Kidney glomerular epithelial cell (primary cell): Measurements from ENCODE around the gene NOX5.
"Not testable (repeated sequence)": the region's sequence is repeated elsewhere in the genome, so short reads cannot be mapped to it uniquely, and the experiment has no call there.

ENCODE experiments used
- DNase-seq: peaks from one replicate; lab custom pipeline; 2025; lab: John Stamatoyannopoulos, UW

The NOX5 gene

DNA sequence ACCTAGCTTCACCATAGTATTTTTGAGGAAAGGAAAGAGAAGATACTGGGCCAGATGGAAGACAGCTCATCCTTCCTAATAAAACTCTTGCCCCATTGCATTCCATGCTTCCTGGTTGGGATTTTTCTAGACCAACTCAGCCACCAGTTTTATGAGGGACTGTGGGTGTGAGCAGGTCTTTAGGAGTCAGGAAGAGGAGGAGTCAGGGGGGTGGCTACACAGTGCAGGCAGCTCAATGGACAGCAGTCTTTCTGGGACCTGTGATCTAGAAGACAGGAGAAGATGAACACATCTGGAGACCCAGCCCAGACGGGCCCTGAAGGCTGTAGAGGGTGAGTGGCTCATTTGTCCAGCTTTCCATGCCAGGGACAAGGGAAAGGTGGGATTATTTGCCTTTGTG is at the start of gene NOX5:
TSS of gene NOX5 (plus strand) at position 242 of the 400 bp plus-strand sequence. CDS start at position 283, 41 bp downstream.
- DNase-seq, result no peak

GRCh38 chr15:68966996-68967395 is 47.5 kb upstream of the NOX5 start:
- no peak for DNase-seq

DNA sequence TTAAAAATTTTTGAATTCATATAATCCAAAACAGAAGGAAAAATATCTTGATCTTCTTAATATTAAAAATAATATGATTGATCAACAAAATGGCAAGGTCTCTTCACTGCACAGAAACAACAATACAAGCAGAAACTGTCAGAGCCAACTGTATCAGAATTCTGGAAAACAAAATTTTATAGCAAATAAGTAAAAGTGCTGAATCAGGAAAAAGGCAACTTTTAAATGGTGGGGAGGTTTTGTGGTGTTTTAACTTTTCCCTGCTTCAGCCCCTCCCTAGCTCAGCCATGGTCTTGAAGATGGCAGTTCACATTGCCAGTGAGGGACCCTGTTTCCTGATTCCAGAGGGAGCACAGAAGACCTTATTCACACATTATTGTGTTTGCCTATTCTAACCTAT is 46.5 kb upstream of the NOX5 start:
- DNase-seq, result no peak

GRCh38 chr15:68969298-68969697 is 45.2 kb upstream of the NOX5 start:
- no peak for DNase-seq

DNA sequence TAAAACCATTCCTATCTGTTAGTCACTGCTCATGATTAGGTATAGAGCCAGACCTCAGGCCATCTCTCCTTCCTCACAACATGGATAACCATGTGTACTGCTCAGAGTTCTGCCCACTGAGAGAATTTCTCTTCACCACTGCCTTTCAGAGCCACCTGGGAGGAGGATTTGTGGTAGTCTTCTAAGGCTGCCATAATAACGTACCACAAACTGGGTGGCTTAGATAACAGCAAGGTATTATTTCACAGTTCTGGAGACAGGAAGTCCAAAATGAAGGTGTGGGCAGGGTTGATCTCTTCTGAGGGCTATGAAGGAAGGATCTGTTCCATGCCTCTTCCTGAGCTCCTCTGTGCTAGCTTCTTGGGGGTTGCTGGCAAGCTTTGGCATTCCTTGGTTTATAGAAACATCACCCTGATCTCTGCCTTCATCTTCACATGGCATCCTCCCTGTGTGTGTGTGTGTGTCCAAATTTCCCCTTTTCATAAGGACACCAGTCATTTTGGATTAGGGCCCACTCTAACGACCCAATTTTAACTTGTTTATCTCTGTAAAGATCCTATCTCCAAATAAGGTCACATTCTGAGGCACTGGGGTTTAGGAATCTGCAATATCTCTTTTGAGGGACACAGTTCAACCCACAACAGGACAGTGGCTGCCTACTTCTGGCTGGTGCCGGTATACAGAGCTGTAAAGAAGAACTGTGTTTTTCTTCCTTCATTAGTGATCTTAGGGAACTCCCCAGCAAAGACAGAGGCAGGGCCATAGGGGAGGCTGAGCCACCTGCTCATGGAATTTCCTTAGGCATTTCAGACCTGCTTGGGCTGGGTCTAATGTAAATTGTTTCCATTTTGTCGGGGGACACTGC is 42.1 kb upstream of the NOX5 start:
- no peak for DNase-seq

GRCh38 chr15:68975651-68976160 is 38.8 kb upstream of the NOX5 start:
- not testable (repeated sequence) for DNase-seq

GRCh38 chr15:68977426-68977825 is 37.1 kb upstream of the NOX5 start:
- not testable (repeated sequence) for DNase-seq

GRCh38 chr15:68979006-68979405 is 35.5 kb upstream of the NOX5 start:
- DNase-seq, result no peak

DNA sequence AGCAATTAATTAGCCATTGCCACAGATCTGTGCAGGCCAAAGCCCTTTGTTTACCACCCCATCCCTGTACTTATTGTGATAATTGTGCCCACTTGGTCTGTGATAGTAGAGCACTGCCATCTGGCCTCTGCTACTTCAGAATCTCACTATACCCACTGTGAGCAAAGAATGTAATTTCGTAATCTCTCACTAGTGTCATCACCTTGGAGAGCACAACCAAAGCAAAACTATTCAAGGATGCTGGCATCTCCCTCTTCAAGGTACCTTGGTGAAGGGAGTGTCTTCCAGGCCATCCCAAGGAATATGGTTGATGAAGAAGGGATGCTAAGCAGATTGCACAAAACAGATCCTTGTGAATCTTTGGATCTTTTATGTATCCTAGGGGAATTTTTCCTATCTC is 34.7 kb upstream of the NOX5 start:
- no peak for DNase-seq

GRCh38 chr15:68980786-68981185 is 33.7 kb upstream of the NOX5 start:
- DNase-seq, result no peak

DNA sequence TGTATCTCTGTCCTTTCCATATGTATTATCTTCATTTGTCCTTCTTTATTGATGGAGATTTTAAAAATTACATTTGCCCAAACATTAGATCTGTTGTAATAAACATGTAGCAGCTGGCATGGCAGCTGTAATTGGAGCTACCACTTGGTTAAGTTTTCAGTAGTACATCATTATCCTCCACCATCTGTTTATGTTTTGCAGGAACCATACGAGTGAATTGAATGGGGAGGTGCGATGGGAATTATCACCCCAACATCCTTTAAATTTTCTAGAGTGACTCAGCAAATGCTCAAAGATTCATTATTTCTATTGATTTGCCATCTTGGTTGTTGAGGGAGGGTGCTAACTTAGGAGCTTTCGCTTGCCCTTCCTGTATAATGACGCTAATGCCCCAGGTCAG is 32.6 kb upstream of the NOX5 start:
- DNase-seq, result no peak

DNA sequence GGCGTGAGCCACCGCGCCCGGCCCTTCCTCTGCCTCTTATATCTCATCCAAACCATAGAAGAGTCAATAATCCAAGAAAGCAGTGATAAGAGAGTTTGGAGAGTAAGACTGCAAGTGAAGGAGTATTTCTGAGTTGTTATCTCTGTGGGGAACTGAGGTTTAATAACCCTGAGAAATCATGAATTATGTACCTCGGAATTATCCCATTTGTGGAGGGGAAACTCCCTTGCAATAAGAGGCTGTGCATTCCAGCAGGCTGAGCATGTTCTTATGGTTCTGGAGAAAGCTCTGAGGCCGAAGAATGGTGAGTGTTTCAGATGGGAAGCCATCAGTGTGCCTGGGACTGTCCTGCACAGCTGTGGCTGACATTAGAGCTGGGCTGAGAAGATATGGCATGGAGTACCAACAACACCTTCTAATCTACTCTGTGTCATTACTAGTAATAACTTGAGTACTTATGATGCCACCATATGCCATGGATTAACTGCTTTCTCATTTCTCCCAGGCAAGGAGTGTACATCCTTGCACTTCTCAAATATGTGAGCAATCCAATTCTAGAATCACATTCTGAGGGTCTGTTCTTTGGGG is 31.4 kb upstream of the NOX5 start:
- no peak for DNase-seq

GRCh38 chr15:68983961-68984481 is 30.5 kb upstream of the NOX5 start:
- DNase-seq, result peak; percentile 84

GRCh38 chr15:68984586-68984985 is 29.9 kb upstream of the NOX5 start:
- peak; percentile 72 for DNase-seq

DNA sequence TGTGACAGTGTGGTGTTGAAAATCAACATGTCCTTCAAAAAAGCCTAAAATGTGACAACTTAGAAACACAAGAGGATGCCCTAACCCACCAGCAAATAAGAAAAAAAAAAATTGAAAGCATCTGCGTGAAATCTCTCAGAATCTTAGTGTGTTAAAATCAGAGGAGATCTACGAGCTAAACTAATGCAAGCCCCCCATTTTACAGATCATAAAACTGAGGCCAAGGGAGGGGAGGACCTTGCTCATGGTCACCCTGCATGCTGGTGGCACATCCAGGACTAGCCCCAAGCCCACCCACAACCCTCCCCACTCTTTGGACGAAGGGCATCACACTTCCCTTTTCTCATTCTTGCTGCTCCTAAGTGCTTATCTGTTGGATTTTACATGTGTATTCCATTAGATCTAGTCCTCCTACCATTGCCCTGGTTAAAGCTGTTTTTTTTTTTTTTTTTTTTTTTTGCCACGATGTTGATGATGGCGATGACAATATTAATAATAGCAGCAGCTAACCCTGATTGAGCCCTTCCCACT is 29.1 kb upstream of the NOX5 start:
- DNase-seq, result no peak

DNA sequence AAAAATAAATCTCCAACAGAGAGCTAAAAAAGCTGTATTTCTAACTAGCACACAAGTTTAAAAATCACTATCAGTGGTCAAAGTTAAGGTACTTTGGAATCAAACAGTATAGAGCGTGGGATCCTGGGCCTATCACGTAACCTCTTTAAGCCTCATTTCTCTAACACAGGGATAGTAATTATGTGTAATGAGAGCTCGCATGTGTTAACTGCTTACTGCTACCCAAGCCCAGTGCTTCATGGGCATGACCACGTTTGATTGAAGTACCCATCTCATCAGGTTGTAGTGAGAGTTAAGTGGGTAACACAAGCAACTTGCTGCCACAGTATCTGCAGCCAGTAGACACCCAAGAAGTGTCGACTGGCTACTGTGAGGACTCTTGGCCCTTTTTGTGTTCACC is 28.2 kb upstream of the NOX5 start:
- no peak for DNase-seq

DNA sequence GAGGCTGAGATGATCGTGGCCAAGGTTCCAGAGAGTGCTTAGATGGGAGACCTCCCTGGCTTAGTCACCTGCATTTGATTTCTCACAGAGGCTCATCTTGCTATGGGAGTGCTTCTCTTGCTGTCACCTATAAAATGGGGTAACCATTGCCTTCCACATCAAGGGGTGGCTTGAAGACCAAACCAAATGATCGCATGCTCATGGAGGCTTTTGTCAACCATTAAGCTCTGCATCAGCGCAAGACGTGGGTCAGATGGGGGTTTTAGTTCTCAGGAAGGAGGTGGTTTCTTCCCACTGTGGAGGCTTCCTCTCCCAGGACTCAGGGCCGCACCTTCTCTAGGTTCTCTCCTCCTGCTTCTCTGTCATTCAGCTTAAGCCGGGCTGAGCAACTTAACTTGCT is 27.4 kb upstream of the NOX5 start:
- DNase-seq, result no peak

DNA sequence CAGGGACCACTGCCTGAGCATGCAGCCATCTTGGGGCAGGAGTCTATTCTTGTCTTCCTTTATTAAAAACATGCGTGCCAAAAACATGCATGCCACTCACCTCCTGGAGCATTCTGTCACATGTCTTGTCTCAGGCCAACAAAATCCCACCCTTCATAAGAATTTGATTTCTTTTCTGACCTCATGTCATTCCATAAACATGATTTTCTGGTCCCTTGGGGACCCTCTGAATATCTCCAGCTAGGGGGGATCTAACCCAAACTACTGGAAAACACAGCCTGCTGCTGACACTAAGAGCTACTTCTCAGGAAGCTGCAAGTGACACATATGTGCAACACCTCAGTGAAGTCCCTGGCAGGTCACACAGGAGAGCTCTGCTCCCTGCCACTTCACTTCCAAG is 26.8 kb upstream of the NOX5 start:
- no peak for DNase-seq

DNA sequence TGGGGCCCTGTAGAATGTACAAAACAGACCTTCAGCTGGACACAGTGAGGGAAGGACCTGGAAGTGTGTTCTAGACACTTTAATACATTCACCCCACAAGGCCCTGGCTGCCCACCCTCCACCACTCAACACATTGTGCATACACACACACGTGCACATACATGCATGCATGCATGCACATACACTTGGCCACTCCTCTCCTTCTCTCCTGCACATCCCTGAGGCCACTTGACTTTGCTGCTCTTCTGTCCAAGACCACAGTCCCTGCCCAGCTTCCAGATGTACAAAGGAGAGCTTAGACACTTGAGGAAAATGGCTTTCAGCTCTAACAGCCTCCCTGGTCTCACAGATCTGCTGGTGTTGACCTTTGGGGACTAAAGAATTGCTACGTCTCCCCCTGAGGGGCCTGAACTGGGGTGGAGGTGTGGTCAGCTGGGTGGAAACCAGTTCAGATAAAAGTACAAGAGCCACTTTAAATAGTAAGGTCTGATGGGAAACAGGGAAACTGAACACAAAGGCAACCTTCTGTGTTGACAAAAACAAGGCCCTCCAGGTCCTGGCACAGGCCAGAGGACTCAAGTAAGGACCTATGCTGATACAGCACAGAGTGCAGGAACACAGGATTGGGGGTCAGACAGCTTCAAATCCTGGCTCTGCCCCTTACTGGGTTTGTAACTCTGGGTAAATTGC is 24.8 kb upstream of the NOX5 start:
- DNase-seq, result no peak

- DNase-seq, result no peak
Measured at GRCh38 chr15:68990231-68990991, 24.1 kb upstream of the NOX5 start.

- DNase-seq, result no peak
Measured at GRCh38 chr15:68990992-68991500, 23.4 kb upstream of the NOX5 start.
